Tibial artery (tissue), 4 donors: ENCODE data around the gene DOCK10.

Experiments used
- DNase-seq, 2 donors: peaks; one replicate each; pipeline ENCODE4 v3.0.0-alpha.2; 2019
- H3K27ac ChIP-seq, 2 donors: fragments of 200-600 bp; sonication (generic) in 1 of 2; 1 replicate in 1 of 2; 2 replicates in 1 of 2; pipeline ENCODE4 v1.5.1; 2018 to 2019; ENCODE audit warnings: mild to moderate bottlenecking in 1 of 2
- H3K27me3 ChIP-seq, 2 donors: fragments of 200-600 bp; sonication (generic) in 1 of 2; one replicate each; pipeline versions ENCODE4 v1.5.1 to v1.6.0; 2016 to 2019
- H3K36me3 ChIP-seq, 3 donors: fragments of 200-600 bp; sonication (generic) in 2 of 3; one replicate each; pipeline ENCODE4 v1.5.1; 2016 to 2019; ENCODE audit warnings: mild to moderate bottlenecking in 2 of 3
- H3K4me1 ChIP-seq, 4 donors: fragments of 200-600 bp; sonication (generic) in 2 of 4; 1 replicate in 3 of 4; 2 replicates in 1 of 4; pipeline ENCODE4 v1.5.1; 2016 to 2019
- H3K4me3 ChIP-seq, 2 donors: fragments of 200-600 bp; sonication (generic) in 1 of 2; 1 replicate in 1 of 2; 2 replicates in 1 of 2; pipeline ENCODE4 v1.5.1; 2018 to 2019; ENCODE audit warnings: mild to moderate bottlenecking in 2 of 2
- H3K9me3 ChIP-seq, 3 donors: fragments of 200-600 bp; sonication (generic) in 1 of 3; one replicate each; pipeline ENCODE4 v1.5.1; 2016 to 2019
- intact Hi-C: fragments of 100-400 bp; cut with DNase I; formaldehyde crosslinking; loops from one replicate; pipeline ENCODE4 v1.15.0; 2023; ENCODE audit warnings: low total_unique reads
- TF ChIP-seq, protein P1 (sequence below), 2 experiments: fragments of 200-600 bp in 1 of 2; fragments of 450-650 bp in 1 of 2; IDR thresholded peaks; one replicate each; pipeline ENCODE4 v1.5.1; 2017 to 2019; ENCODE audit warnings: antibody characterized with exemption in 2 of 2, mild to moderate bottlenecking in 1 of 2, moderate library complexity in 1 of 2

DOCK10 gene

DNA sequence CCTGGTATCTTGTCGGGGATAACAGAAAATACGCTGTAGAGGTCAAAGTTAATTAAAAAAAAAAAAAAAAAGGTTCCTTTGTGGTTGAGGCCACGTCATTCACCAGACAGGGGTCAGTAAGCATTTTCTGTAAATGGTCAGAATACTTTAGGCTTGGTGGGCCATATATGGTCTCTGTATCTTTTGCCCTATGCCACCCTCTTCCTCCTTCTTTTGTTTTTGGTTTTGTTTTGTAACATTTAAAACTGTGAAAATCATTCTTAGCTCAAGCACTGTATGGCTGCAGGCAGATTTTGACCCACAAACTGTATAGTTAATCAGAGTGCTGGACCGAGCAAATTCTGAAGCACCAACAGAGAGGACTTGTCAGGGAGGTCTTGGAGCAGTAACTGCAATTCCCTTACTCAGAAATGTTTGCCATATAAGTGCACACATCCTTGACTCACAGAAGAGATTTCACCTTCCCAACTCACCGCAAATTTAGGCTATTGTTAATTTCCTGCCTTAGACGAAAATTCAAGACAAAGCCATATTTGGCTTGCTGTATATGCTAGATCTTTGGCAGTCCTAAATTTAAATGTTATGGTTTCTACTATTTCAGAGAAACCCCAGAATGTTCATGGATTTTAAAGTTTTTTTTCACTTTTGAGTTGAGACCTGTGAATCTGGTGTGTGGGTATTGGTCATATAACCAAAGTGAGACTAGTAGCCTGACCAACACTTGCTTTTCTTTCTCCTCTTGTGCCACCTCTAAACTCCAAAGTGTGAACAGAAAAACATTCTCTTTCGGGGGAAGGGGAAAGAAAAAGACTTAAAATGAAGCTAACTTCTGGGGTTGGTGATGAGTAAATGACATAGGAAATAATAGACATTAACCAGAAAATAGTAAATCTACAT lies 65.4 kb downstream of the DOCK10 start:
- H3K36me3 ChIP-seq, result no peaks in the 10 kb centered on the region
- intact Hi-C loops, result no loop called here
- DNase-seq, result no peak
- H3K4me1 ChIP-seq, result peaks cover 0 to 84% (median 18%) of the 10 kb centered on the region in 4 donors
- peak overlapping the region; percentile 83 to 84 for H3K27ac ChIP-seq
- peak overlapping the region; percentile 3 to 7 for H3K4me3 ChIP-seq
- TF ChIP-seq, protein P1, sequence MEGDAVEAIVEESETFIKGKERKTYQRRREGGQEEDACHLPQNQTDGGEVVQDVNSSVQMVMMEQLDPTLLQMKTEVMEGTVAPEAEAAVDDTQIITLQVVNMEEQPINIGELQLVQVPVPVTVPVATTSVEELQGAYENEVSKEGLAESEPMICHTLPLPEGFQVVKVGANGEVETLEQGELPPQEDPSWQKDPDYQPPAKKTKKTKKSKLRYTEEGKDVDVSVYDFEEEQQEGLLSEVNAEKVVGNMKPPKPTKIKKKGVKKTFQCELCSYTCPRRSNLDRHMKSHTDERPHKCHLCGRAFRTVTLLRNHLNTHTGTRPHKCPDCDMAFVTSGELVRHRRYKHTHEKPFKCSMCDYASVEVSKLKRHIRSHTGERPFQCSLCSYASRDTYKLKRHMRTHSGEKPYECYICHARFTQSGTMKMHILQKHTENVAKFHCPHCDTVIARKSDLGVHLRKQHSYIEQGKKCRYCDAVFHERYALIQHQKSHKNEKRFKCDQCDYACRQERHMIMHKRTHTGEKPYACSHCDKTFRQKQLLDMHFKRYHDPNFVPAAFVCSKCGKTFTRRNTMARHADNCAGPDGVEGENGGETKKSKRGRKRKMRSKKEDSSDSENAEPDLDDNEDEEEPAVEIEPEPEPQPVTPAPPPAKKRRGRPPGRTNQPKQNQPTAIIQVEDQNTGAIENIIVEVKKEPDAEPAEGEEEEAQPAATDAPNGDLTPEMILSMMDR (IDR thresholded peaks at IDR 0.05), result no peak
- H3K27me3 ChIP-seq, result no peaks in the 10 kb centered on the region
- no peaks in the 10 kb centered on the region for H3K9me3 ChIP-seq

DNA sequence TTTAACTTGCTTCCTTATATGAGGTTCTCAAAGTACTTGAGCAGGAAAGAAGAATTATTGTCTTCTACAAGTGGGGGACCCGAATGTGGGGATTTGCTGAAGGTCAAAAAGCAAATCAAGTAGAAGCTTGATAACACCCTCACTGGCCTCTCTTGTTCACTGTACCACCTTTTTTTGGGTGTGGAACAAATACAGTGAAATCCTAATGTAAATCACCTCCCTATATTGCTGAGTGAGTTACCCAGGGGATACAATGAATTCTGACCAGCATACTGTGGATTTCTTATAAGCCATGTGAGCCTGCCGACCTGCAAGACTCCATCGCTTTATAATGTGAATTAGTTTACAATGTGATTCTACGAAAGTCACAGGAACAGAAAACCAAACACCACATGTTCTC lies 66.5 kb downstream of the DOCK10 start:
- H3K36me3 ChIP-seq, result no peaks in the 10 kb centered on the region
- H3K4me3 ChIP-seq, result no peak overlapping the region
- TF ChIP-seq, protein P1 (IDR thresholded peaks at IDR 0.05), result no peak
- DNase-seq, result no peak
- peaks cover 0 to 96% (median 27%) of the 10 kb centered on the region in 4 donors for H3K4me1 ChIP-seq
- no peaks in the 10 kb centered on the region for H3K27me3 ChIP-seq
- no peaks in the 10 kb centered on the region for H3K9me3 ChIP-seq
- intact Hi-C loops, result no loop called here
- peak overlapping the region; percentile 83 to 84 for H3K27ac ChIP-seq

DNA sequence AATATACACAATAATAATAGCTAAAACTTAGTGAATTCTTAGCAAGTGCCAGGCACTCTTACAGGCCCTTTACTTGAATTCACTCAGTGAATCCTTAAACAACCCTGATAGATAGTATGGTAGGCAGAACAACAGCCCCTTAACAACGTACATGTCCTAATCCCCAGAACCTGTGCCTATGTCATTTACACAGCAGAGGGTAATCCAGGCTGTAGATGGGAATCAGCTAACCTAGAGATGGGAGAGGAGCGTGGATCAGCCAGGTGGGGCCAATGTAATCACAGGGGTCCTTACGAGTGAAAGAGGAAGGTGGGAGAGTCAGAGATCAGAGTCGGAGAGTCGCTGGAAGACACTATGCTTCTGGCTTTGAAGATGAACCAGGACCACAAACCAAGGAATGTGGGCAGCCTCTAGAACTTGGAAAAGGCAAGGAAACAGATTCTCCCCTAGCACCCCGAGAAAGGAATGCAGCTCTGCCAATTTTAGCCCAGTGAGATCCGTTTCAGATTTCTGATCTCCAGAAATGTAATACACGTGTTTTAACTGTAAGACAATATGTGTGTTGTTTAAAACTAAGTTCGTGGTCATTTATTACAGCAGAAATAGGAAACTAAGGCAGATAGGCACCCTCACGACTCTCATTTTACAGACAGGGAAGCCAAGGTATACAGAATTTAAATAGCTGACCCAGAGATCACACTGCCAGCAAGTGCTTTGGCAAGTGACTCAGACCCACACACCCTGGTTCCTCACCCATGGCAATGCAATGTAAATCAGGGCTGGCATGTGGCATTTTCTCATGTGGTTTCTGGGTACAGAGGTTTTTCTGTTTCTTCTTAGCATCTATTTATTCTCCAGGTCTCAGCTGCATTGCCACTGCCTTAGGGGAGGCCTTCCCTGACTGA lies 68.9 kb downstream of the DOCK10 start:
- H3K27me3 ChIP-seq, result no peaks in the 10 kb centered on the region
- peak overlapping the region; percentile 26 to 42 for H3K4me3 ChIP-seq
- H3K4me1 ChIP-seq, result peaks cover 0 to 99% (median 33%) of the 10 kb centered on the region in 4 donors
- no peaks in the 10 kb centered on the region for H3K9me3 ChIP-seq
- intact Hi-C loops, result no loop called here
- no peaks in the 10 kb centered on the region for H3K36me3 ChIP-seq
- TF ChIP-seq, protein P1 (IDR thresholded peaks at IDR 0.05), result no peak
- peak overlapping the region; percentile 83 to 84 for H3K27ac ChIP-seq
- DNase-seq, result no peak

DNA sequence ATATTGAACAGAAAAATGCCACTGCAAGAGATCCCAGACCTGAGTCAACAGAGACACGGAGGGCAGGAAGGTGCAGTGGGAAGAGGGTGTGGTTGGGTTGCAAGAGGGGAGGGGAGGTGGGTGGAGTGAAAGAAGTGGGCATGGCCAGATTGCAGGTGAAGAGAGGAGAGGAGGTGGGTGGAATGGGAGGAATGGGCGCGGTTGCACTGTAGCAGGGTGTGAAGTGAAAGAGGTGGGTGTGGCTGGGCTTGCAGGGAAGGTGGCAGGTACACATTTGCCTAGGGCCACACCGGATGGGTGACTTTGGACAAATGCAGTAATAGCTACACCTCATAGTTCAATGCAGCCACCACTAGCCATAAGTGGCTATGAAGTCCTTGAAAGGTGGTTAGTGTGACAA lies 71.1 kb downstream of the DOCK10 start:
- intact Hi-C loops, result no loop called here
- TF ChIP-seq, protein P1 (IDR thresholded peaks at IDR 0.05), result no peak
- Histone ChIP-seq H3K27ac (peak overlapping the region; percentile 83 to 84), H3K36me3 (no peaks in the 10 kb centered on the region), H3K4me3 (no peak overlapping the region), H3K27me3 (no peaks in the 10 kb centered on the region), H3K9me3 (no peaks in the 10 kb centered on the region), H3K4me1 (peaks cover 0 to 94% (median 32%) of the 10 kb centered on the region in 4 donors)
- DNase-seq, result no peak

DNA sequence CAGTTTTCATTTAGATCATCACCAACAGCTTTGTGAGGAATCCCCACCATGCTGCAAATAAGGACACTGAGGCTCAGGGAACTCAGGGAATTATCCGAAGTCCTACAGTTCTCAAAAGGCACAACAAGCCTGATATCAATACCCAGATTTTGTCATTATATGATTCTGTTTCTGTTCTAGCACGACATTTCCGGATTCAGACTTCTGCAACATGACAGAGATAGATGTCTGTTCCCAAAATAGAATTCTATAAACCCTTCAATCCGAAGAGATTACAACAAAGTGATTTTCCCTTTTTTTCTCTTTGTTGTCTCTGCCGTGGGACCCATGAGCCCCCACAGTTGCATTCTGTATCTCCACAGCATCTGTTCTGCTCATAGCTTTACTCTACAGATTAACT lies 72.0 kb downstream of the DOCK10 start:
- Histone ChIP-seq H3K27ac (peak overlapping the region; percentile 83 to 84), H3K4me1 (peaks cover 0 to 94% (median 27%) of the 10 kb centered on the region in 4 donors), H3K27me3 (no peaks in the 10 kb centered on the region), H3K9me3 (no peaks in the 10 kb centered on the region), H3K4me3 (peak overlapping the region in 1 of 2 donors; percentile 15), H3K36me3 (no peaks in the 10 kb centered on the region)
- no peak for DNase-seq
- intact Hi-C loops, result no loop called here
- TF ChIP-seq, protein P1 (IDR thresholded peaks at IDR 0.05), result no peak
